IPS-20b (cell line): ENCODE measurements around the gene GOLGA6L22.
"Not testable (repeated sequence)": the region's sequence is repeated elsewhere in the genome, so short reads cannot be mapped to it uniquely, and the experiment has no call there.

Source experiments
- H3K27ac ChIP-seq: one replicate; pipeline ENCODE4 v1.5.1; 2013; ENCODE audit warnings: low read length
- H3K27me3 ChIP-seq: 2 replicates; pipeline ENCODE4 v1.6.1; 2013; ENCODE audit warnings: mild to moderate bottlenecking, low read length, inconsistent platforms; ENCODE audit not compliant: insufficient read depth
- H3K36me3 ChIP-seq: 2 replicates; pipeline ENCODE4 v1.6.1; 2013; ENCODE audit warnings: low read depth, mild to moderate bottlenecking, inconsistent platforms, low read length, moderate library complexity; ENCODE audit not compliant: insufficient read depth
- H3K4me1 ChIP-seq: 2 replicates; pipeline ENCODE4 v1.6.1; 2013; ENCODE audit warnings: mild to moderate bottlenecking, control low read depth, inconsistent platforms, low read length, moderate library complexity; ENCODE audit not compliant: insufficient read depth
- H3K4me3 ChIP-seq: 2 replicates; pipeline ENCODE4 v1.5.1; 2013; ENCODE audit warnings: mild to moderate bottlenecking, low read length, inconsistent platforms
- H3K9ac ChIP-seq: 2 replicates; pipeline ENCODE4 v1.6.1; 2013; ENCODE audit warnings: low read depth, mild to moderate bottlenecking, inconsistent platforms, low read length, moderate library complexity
- H3K9me3 ChIP-seq: 2 replicates; pipeline ENCODE4 v1.6.1; 2013; ENCODE audit warnings: mild to moderate bottlenecking, low read depth, low read length, inconsistent platforms; ENCODE audit not compliant: insufficient read depth

The GOLGA6L22 gene

GRCh38 chr15:22502272-22502671 lies 43.6 kb downstream of the GOLGA6L22 start:
- not testable (repeated sequence) for H3K27ac ChIP-seq, H3K27me3 ChIP-seq, H3K9me3 ChIP-seq, H3K4me3 ChIP-seq, H3K9ac ChIP-seq, H3K4me1 ChIP-seq, H3K36me3 ChIP-seq

DNA sequence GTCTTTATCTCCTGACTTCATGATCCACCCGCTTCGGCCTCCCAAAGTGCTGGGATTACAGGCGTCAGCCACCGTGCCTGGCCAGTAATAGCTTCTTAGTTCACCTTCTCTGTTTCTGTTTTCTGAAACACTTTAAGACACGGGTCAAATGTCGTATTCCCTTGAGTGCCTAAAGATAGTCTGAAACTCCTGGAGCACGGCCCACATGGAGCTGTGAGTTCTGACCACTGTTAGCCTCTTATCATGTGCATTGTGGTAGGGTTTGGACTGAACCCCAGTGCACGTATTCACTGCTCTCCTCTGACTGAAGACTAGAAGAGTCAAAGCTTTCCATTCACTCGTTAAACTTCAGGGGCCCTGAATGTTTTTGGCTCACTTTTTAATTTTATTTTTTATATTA lies 48.3 kb downstream of the GOLGA6L22 start:
- not testable (repeated sequence) for H3K4me3 ChIP-seq, H3K27ac ChIP-seq, H3K27me3 ChIP-seq, H3K9me3 ChIP-seq, H3K36me3 ChIP-seq, H3K4me1 ChIP-seq, H3K9ac ChIP-seq

GRCh38 chr15:22516140-22516539 lies 57.4 kb downstream of the GOLGA6L22 start:
- H3K9me3 ChIP-seq, H3K4me3 ChIP-seq, H3K4me1 ChIP-seq, H3K36me3 ChIP-seq, H3K27ac ChIP-seq, H3K27me3 ChIP-seq, H3K9ac ChIP-seq: not testable (repeated sequence)
